Keratinocyte (primary cell): ENCODE measurements around the gene UNC13C. TPM values are rescaled to one million over a fixed set of nuclear protein-coding genes. Genes with fewer than 3 reads are reported as not detected.

ENCODE experiments used
- DNase-seq: peaks from one replicate; pipeline ENCODE4 v3.0.0-alpha.2; 2011; ENCODE audit warnings: low read depth, missing footprints, low spot score
- FAIRE-seq: peaks from 2 replicates; lab custom pipeline; 2011; peaks lifted over from hg19 to GRCh38; lab: Jason Lieb, UNC
- H2AFZ ChIP-seq: 2 replicates; pipeline ENCODE4 v1.6.0; 2012; ENCODE audit warnings: low read length, control low read depth, inconsistent platforms; ENCODE audit not compliant: control insufficient read depth
- H3K27ac ChIP-seq: 2 replicates; pipeline ENCODE4 v1.5.1; 2011; ENCODE audit warnings: low read length; ENCODE audit not compliant: control insufficient read depth, insufficient read depth
- H3K27me3 ChIP-seq: 3 replicates; pipeline ENCODE4 v1.6.0; 2011; ENCODE audit warnings: low read length; ENCODE audit not compliant: control insufficient read depth, insufficient read depth; ENCODE audit errors: extremely low read depth
- H3K36me3 ChIP-seq, 2 experiments: 2 replicates in 1 of 2; 3 replicates in 1 of 2; pipeline ENCODE4 v1.5.1; 2011; ENCODE audit warnings: low read length in 2 of 2, mild to moderate bottlenecking in 1 of 2; ENCODE audit not compliant: control insufficient read depth in 2 of 2, insufficient read depth in 2 of 2; ENCODE audit errors: extremely low read depth in 1 of 2
- H3K4me1 ChIP-seq: 3 replicates; pipeline ENCODE4 v1.5.1; 2011; ENCODE audit warnings: low read length; ENCODE audit not compliant: control insufficient read depth, insufficient read depth; ENCODE audit errors: extremely low read depth
- H3K4me2 ChIP-seq: 3 replicates; pipeline ENCODE4 v1.6.0; 2011; ENCODE audit warnings: low read depth, low read length; ENCODE audit not compliant: control insufficient read depth, insufficient read depth; ENCODE audit errors: extremely low read depth
- H3K4me3 ChIP-seq, 3 experiments: fragments of 200-600 bp in 1 of 3; sonication (generic) in 1 of 3; 2 replicates in 2 of 3; 3 replicates in 1 of 3; pipeline ENCODE4 v1.5.1; 2011 to 2016; ENCODE audit warnings: low read length in 3 of 3, mild to moderate bottlenecking in 3 of 3, control low read depth in 2 of 3, inconsistent platforms in 1 of 3, low read depth in 1 of 3, mixed read lengths in 1 of 3, mixed run types in 1 of 3, moderate library complexity in 1 of 3; ENCODE audit not compliant: control insufficient read depth in 2 of 3, insufficient read depth in 2 of 3; ENCODE audit errors: extremely low read depth in 1 of 3
- H3K79me2 ChIP-seq: 2 replicates; pipeline ENCODE4 v1.6.0; 2012; ENCODE audit warnings: low read length; ENCODE audit not compliant: control insufficient read depth, insufficient read depth
- H3K9ac ChIP-seq: 3 replicates; pipeline ENCODE4 v1.6.0; 2011; ENCODE audit warnings: low read length; ENCODE audit not compliant: control insufficient read depth, insufficient read depth; ENCODE audit errors: extremely low read depth
- H3K9me1 ChIP-seq: 3 replicates; pipeline ENCODE4 v1.6.0; 2011; ENCODE audit warnings: low read length; ENCODE audit not compliant: control insufficient read depth, insufficient read depth; ENCODE audit errors: extremely low read depth
- H3K9me3 ChIP-seq: 2 replicates; pipeline ENCODE4 v1.5.1; 2012; ENCODE audit warnings: low read depth, low read length; ENCODE audit not compliant: control insufficient read depth
- H4K20me1 ChIP-seq: 3 replicates; pipeline ENCODE4 v1.6.0; 2011; ENCODE audit warnings: low read length; ENCODE audit not compliant: control insufficient read depth, insufficient read depth; ENCODE audit errors: extremely low read depth
- EZH2 ChIP-seq: IDR thresholded peaks from one replicate; pipeline ENCODE4 v1.6.1; 2012; ENCODE audit warnings: inconsistent platforms, mild to moderate bottlenecking, low read length, moderate library complexity
- dilution Hi-C: fragments of 300-500 bp; cut with MboI; formaldehyde crosslinking; loops from one replicate; pipeline ENCODE4 v1.7.0; 2020; ENCODE audit warnings: low sequenced_read_pairs; ENCODE audit not compliant: extremely low pct_ligation_motif_present
- polyA plus RNA-seq, 5 experiments: library from polyadenylated mRNA; depleted of rRNA in 3 of 5; stranded (reverse) in 3 of 5; stranded (forward) in 1 of 5; unstranded in 1 of 5; fragments of >200 nt; gene quantifications; 1 replicate in 1 of 5; 2 replicates in 3 of 5; 3 replicates in 1 of 5; pipeline versions ENCODE4 v1.2.1 to v1.2.3, GENCODE V29; 2011 to 2012; ENCODE audit warnings: missing spikeins in 2 of 5, low read depth in 1 of 5, low replicate concordance in 1 of 5
- TF ChIP-seq, protein P1 (sequence below), 3 experiments: IDR thresholded peaks in 1 of 3; conservative IDR thresholded peaks in 1 of 3; optimal IDR thresholded peaks in 1 of 3; 2 replicates in 2 of 3; 3 replicates in 1 of 3; pipeline versions ENCODE3 to v1.5.1; 2011; ENCODE audit warnings: low read length in 3 of 3, mild to moderate bottlenecking in 3 of 3, moderate library complexity in 2 of 3, control low read depth in 1 of 3, inconsistent platforms in 1 of 3; ENCODE audit not compliant: insufficient read depth in 2 of 3; ENCODE audit errors: extremely low read depth in 1 of 3

The UNC13C gene
- polyA plus RNA-seq, 1 donor (not counting 4 experiments of a cell fraction or from before 2014, with no cell fraction given): not detected

DNA sequence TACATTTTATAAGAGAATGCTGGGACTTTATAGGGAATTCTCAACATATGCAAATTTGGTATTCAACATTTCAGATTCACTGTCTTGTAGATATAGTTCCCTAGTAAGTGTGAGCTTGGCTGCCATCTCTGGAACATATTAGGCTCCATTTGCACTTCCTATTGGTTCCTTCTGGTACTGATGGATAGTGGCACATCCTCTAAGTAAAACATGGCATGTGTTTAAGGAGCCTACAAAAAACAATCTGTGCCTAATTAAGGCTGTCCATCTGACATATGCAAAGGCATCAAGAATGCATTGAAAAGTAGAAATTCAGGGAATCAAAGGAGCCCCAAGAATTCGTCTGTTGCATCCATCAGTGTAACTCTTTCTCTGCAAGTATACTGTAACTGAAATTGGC, 344.1 kb downstream of the UNC13C start:
- H2AFZ ChIP-seq: no peak overlapping the region
- no peaks in the 10 kb centered on the region for H3K79me2 ChIP-seq
- no peaks in the 10 kb centered on the region for H3K9me3 ChIP-seq
- no peak for FAIRE-seq
- no peaks in the 10 kb centered on the region for H3K27me3 ChIP-seq
- H3K27ac ChIP-seq: no peak overlapping the region
- TF ChIP-seq EZH2: no peak
- TF ChIP-seq, protein P1, sequence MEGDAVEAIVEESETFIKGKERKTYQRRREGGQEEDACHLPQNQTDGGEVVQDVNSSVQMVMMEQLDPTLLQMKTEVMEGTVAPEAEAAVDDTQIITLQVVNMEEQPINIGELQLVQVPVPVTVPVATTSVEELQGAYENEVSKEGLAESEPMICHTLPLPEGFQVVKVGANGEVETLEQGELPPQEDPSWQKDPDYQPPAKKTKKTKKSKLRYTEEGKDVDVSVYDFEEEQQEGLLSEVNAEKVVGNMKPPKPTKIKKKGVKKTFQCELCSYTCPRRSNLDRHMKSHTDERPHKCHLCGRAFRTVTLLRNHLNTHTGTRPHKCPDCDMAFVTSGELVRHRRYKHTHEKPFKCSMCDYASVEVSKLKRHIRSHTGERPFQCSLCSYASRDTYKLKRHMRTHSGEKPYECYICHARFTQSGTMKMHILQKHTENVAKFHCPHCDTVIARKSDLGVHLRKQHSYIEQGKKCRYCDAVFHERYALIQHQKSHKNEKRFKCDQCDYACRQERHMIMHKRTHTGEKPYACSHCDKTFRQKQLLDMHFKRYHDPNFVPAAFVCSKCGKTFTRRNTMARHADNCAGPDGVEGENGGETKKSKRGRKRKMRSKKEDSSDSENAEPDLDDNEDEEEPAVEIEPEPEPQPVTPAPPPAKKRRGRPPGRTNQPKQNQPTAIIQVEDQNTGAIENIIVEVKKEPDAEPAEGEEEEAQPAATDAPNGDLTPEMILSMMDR (optimal IDR thresholded peaks at IDR 0.05 in 1 of 3, IDR thresholded peaks at IDR 0.05 in 1 of 3, conservative IDR thresholded peaks at IDR 0.05 in 1 of 3; ENCODE audit: extremely low read depth in 1 of 3, insufficient read depth in 2 of 3, low read length in 3 of 3): no peak
- no peak overlapping the region for H3K4me3 ChIP-seq
- H3K4me1 ChIP-seq: no peaks in the 10 kb centered on the region
- H4K20me1 ChIP-seq: no peaks in the 10 kb centered on the region
- DNase-seq: no peak
- dilution Hi-C loops: no loop called here
- no peaks in the 10 kb centered on the region for H3K9me1 ChIP-seq
- H3K4me2 ChIP-seq: no peak overlapping the region
- no peak overlapping the region for H3K9ac ChIP-seq
- H3K36me3 ChIP-seq: no peaks in the 10 kb centered on the region

DNA sequence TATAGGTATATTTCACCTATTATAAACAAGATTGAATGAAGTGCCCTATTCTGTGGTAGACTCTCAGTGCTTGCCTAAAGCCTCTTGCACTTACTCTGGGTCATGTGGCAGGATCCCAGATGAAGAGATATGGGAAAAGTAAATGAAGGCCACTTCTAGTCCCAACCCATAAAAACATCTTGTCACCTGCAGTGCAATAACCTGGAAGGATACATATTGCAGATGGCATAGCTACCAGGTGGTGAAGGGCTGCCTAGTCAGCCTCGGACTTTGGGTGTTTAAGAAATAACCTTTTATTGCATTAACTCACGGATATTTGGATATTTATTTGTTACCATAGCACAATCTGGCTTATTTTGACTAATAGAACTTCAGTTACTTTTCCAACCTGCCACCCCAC, 367.1 kb downstream of the UNC13C start:
- FAIRE-seq: no peak
- dilution Hi-C loops: no loop called here
- Histone ChIP-seq H3K9ac (no peak overlapping the region), H3K27me3 (no peaks in the 10 kb centered on the region), H3K79me2 (no peaks in the 10 kb centered on the region), H3K9me1 (no peaks in the 10 kb centered on the region), H3K4me2 (no peak overlapping the region), H3K4me1 (no peaks in the 10 kb centered on the region), H3K27ac (no peak overlapping the region), H2AFZ (no peak overlapping the region), H3K4me3 (no peak overlapping the region), H3K36me3 (no peaks in the 10 kb centered on the region), H4K20me1 (no peaks in the 10 kb centered on the region), H3K9me3 (no peaks in the 10 kb centered on the region)
- DNase-seq: no peak
- TF ChIP-seq, protein P1 (optimal IDR thresholded peaks at IDR 0.05 in 1 of 3, IDR thresholded peaks at IDR 0.05 in 1 of 3, conservative IDR thresholded peaks at IDR 0.05 in 1 of 3; ENCODE audit: extremely low read depth in 1 of 3, insufficient read depth in 2 of 3, low read length in 3 of 3): no peak
- TF ChIP-seq EZH2: no peak
